HEK293 (cell line): ENCODE measurements around the gene TMEM63A.

Experiments used
- CTCF ChIA-PET: fragments of 350-600 bp; formaldehyde crosslinking; extraction: SDS; loops from one replicate; lab custom pipeline; 2021; ENCODE audit warnings: antibody characterized with exemption; lab: Yijun Ruan, JAX
- POLR2A ChIA-PET: fragments of 300-600 bp; formaldehyde crosslinking; extraction: SDS; loops from one replicate; lab custom pipeline; 2020; ENCODE audit warnings: antibody characterized with exemption, inconsistent platforms; lab: Yijun Ruan, JAX
- H3K27ac ChIP-seq: fragments of 200-500 bp; sonication (Bioruptor generic); 2 replicates; pipeline ENCODE4 v1.5.1; 2014; ENCODE audit warnings: low read depth, low read length, control low read depth, inconsistent platforms; ENCODE audit errors: extremely low read depth
- H3K36me3 ChIP-seq, 2 experiments: fragments of 200-500 bp in 1 of 2; sonication (Bioruptor generic) in 1 of 2; 1 replicate in 1 of 2; 2 replicates in 1 of 2; pipeline ENCODE4 v1.5.1; 2014 to 2017; ENCODE audit warnings: inconsistent platforms in 2 of 2, low read length in 2 of 2; ENCODE audit not compliant: control insufficient read depth in 2 of 2, insufficient read depth in 1 of 2
- H3K4me1 ChIP-seq: fragments of 200-500 bp; sonication (Bioruptor generic); 2 replicates; pipeline ENCODE4 v1.5.1; 2014; ENCODE audit warnings: mild to moderate bottlenecking, low read length, inconsistent platforms; ENCODE audit not compliant: control insufficient read depth, insufficient read depth
- H3K4me3 ChIP-seq: 2 replicates; pipeline ENCODE4 v1.5.1; 2011; ENCODE audit warnings: low read depth, mild to moderate bottlenecking, control low read depth, low read length, moderate library complexity
- H3K9me3 ChIP-seq: fragments of 200-500 bp; sonication (Bioruptor generic); 2 replicates; pipeline ENCODE4 v1.5.1; 2014; ENCODE audit warnings: low read depth, low read length, inconsistent platforms; ENCODE audit not compliant: control insufficient read depth, insufficient read depth
- GLIS1 ChIP-seq: fragments of 450-650 bp; formaldehyde crosslinking; IDR thresholded peaks from 2 replicates; pipeline ENCODE4 v1.5.1; 2016; ENCODE audit warnings: missing biosample characterization, missing genetic modification characterization
- HOXA7 ChIP-seq: sonication (generic); formaldehyde crosslinking; IDR thresholded peaks from 2 replicates; pipeline ENCODE4 v1.8.1; 2022; ENCODE audit warnings: missing genetic modification reagents, borderline replicate concordance
- OSR2 ChIP-seq: fragments of 450-650 bp; formaldehyde crosslinking; IDR thresholded peaks from 2 replicates; pipeline ENCODE4 v1.5.1; 2016; ENCODE audit warnings: missing biosample characterization, missing genetic modification characterization
- RBAK ChIP-seq: fragments of 450-650 bp; formaldehyde crosslinking; IDR thresholded peaks from 2 replicates; pipeline ENCODE4 v1.5.1; 2016; ENCODE audit warnings: missing biosample characterization, missing genetic modification characterization
- REPIN1 ChIP-seq: fragments of 450-650 bp; formaldehyde crosslinking; IDR thresholded peaks from 2 replicates; pipeline ENCODE4 v1.5.1; 2017; ENCODE audit warnings: missing biosample characterization, missing genetic modification characterization, low read depth
- SP3 ChIP-seq: fragments of 450-650 bp; formaldehyde crosslinking; IDR thresholded peaks from 2 replicates; pipeline ENCODE4 v1.5.1; 2016; ENCODE audit warnings: missing biosample characterization, missing genetic modification characterization
- WT1 ChIP-seq: fragments of 450-650 bp; formaldehyde crosslinking; IDR thresholded peaks from 2 replicates; pipeline ENCODE4 v1.5.1; 2016; ENCODE audit warnings: missing biosample characterization, missing genetic modification characterization
- YY2 ChIP-seq: fragments of 450-650 bp; formaldehyde crosslinking; IDR thresholded peaks from 2 replicates; pipeline ENCODE4 v1.5.1; 2016; ENCODE audit warnings: missing biosample characterization, missing genetic modification characterization
- ZBTB1 ChIP-seq: fragments of 450-650 bp; formaldehyde crosslinking; IDR thresholded peaks from 2 replicates; pipeline ENCODE4 v1.5.1; 2016; ENCODE audit warnings: missing biosample characterization, missing genetic modification characterization
- ZNF132 ChIP-seq: fragments of 450-650 bp; formaldehyde crosslinking; IDR thresholded peaks from 2 replicates; pipeline ENCODE4 v1.5.1; 2017; ENCODE audit warnings: missing biosample characterization, missing genetic modification characterization, borderline replicate concordance
- ZNF174 ChIP-seq: fragments of 450-650 bp; formaldehyde crosslinking; IDR thresholded peaks from 2 replicates; pipeline ENCODE4 v1.5.0; 2017; ENCODE audit warnings: missing biosample characterization, mild to moderate bottlenecking, missing genetic modification characterization
- ZNF184 ChIP-seq: fragments of 450-650 bp; IDR thresholded peaks from 2 replicates; pipeline ENCODE4 v1.5.1; 2018; ENCODE audit warnings: missing biosample characterization, mild to moderate bottlenecking, missing genetic modification characterization
- ZNF274 ChIP-seq, 2 experiments: fragments of 200-500 bp in 1 of 2; fragments of 450-650 bp in 1 of 2; sonication (Bioruptor generic) in 1 of 2; formaldehyde crosslinking in 1 of 2; IDR thresholded peaks; 2 replicates each; pipeline versions ENCODE4 v1.5.1 to v1.6.1; 2014 to 2016; ENCODE audit warnings: borderline replicate concordance in 1 of 2, inconsistent platforms in 1 of 2, low read length in 1 of 2, missing biosample characterization in 1 of 2, missing genetic modification characterization in 1 of 2
- ZNF341 ChIP-seq: fragments of 450-650 bp; formaldehyde crosslinking; IDR thresholded peaks from 2 replicates; pipeline ENCODE4; 2016; ENCODE audit warnings: low read depth, missing biosample characterization, missing genetic modification characterization
- ZNF416 ChIP-seq: fragments of 450-650 bp; formaldehyde crosslinking; IDR thresholded peaks from 2 replicates; pipeline ENCODE4 v1.5.1; 2016; ENCODE audit warnings: missing biosample characterization, missing genetic modification characterization
- ZNF433 ChIP-seq: fragments of 450-650 bp; formaldehyde crosslinking; IDR thresholded peaks from 2 replicates; pipeline ENCODE4 v1.5.1; 2016; ENCODE audit warnings: missing biosample characterization, missing genetic modification characterization, low read depth
- ZNF449 ChIP-seq: fragments of 450-650 bp; formaldehyde crosslinking; IDR thresholded peaks from 2 replicates; pipeline ENCODE4 v1.5.1; 2017; ENCODE audit warnings: missing biosample characterization, mild to moderate bottlenecking, missing genetic modification characterization, moderate library complexity
- ZNF549 ChIP-seq: fragments of 450-650 bp; IDR thresholded peaks from 2 replicates; pipeline ENCODE4 v1.5.1; 2018; ENCODE audit warnings: missing biosample characterization, missing genetic modification characterization, mild to moderate bottlenecking, inconsistent platforms, moderate library complexity
- ZNF561 ChIP-seq: fragments of 450-650 bp; IDR thresholded peaks from 2 replicates; pipeline ENCODE4 v1.5.1; 2018; ENCODE audit warnings: missing biosample characterization, missing genetic modification characterization, borderline replicate concordance
- ZNF585B ChIP-seq: fragments of 450-650 bp; formaldehyde crosslinking; IDR thresholded peaks from 2 replicates; pipeline ENCODE4 v1.5.1; 2016; ENCODE audit warnings: missing biosample characterization, missing genetic modification characterization
- ZNF701 ChIP-seq: fragments of 450-650 bp; formaldehyde crosslinking; IDR thresholded peaks from 2 replicates; pipeline ENCODE4 v1.5.1; 2016; ENCODE audit warnings: missing biosample characterization, missing genetic modification characterization
- TF ChIP-seq, protein P1 (sequence below): fragments of 450-650 bp; formaldehyde crosslinking; IDR thresholded peaks from 2 replicates; pipeline ENCODE4 v1.5.1; 2017; ENCODE audit warnings: missing biosample characterization, missing genetic modification characterization
- TF ChIP-seq, protein P2 (sequence below): fragments of 450-650 bp; formaldehyde crosslinking; IDR thresholded peaks from 2 replicates; pipeline ENCODE4 v1.5.1; 2016; ENCODE audit warnings: missing biosample characterization, missing genetic modification characterization
- TF ChIP-seq, protein P3 (sequence below): fragments of 450-650 bp; formaldehyde crosslinking; IDR thresholded peaks from 2 replicates; pipeline ENCODE4 v1.5.1; 2017; ENCODE audit warnings: missing biosample characterization, missing genetic modification characterization
- TF ChIP-seq, protein P4 (sequence below): IDR thresholded peaks from 2 replicates; pipeline ENCODE4 v1.6.1; 2011; ENCODE audit warnings: mild to moderate bottlenecking, low read depth, low read length, borderline replicate concordance
- TF ChIP-seq, protein P5 (sequence below): fragments of 450-650 bp; formaldehyde crosslinking; IDR thresholded peaks from 2 replicates; pipeline ENCODE4 v1.5.1; 2016; ENCODE audit warnings: missing biosample characterization, missing genetic modification characterization

The TMEM63A gene

GRCh38 chr1:225872075-225872430 is 10.1 kb downstream of the TMEM63A start (continued):
- TF ChIP-seq, protein P1, sequence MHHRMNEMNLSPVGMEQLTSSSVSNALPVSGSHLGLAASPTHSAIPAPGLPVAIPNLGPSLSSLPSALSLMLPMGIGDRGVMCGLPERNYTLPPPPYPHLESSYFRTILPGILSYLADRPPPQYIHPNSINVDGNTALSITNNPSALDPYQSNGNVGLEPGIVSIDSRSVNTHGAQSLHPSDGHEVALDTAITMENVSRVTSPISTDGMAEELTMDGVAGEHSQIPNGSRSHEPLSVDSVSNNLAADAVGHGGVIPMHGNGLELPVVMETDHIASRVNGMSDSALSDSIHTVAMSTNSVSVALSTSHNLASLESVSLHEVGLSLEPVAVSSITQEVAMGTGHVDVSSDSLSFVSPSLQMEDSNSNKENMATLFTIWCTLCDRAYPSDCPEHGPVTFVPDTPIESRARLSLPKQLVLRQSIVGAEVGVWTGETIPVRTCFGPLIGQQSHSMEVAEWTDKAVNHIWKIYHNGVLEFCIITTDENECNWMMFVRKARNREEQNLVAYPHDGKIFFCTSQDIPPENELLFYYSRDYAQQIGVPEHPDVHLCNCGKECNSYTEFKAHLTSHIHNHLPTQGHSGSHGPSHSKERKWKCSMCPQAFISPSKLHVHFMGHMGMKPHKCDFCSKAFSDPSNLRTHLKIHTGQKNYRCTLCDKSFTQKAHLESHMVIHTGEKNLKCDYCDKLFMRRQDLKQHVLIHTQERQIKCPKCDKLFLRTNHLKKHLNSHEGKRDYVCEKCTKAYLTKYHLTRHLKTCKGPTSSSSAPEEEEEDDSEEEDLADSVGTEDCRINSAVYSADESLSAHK (tag by site-specific recombination), result no peak
- no peak for TF ChIP-seq SP3 (tag by site-specific recombination)
- no peak for TF ChIP-seq HOXA7 (CRISPR knock-in tag)
- TF ChIP-seq, all 188 proteins: peak for 0

DNA sequence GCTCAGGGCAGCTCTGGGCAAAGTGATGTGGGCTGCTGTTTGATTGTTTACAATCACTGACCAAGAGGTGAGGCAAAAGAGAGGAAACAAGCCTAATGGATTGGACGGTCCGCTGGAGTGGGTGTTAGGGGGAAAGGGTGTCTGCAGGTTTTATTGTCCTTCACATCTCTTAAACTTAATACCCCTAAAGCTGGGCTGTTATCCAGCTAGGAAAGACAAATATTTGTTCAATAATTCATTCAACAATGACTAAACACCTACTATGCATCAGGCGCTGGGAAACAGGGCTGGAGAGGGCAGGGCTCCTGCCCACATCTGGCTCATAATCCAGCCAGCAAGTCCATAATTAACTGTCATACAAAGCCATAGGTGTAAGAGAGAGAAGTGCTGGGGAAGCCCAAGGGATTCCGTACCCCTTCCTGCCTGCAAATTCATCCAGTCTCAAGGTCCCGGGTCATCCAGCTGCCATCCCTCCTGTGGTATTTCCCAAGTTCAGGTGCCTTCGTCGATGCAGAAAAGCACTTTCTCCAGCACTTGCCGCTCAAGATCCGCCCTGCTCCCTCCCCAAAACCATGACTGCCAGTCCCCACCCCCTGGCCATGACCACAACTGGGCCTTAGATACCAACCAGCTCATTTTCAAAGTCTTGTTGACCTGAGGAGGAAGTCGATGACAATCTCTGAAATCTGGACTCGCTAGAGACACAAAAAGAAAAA is 10.7 kb downstream of the TMEM63A start:
- H3K9me3 ChIP-seq, result no peaks in the 10 kb centered on the region
- H3K4me3 ChIP-seq, result no peak overlapping the region
- peaks cover 13% of the 10 kb centered on the region for H3K4me1 ChIP-seq
- H3K36me3 ChIP-seq, result peaks cover 8 to 72% of the 10 kb centered on the region in 2 experiments; a peak in 2 of 3 replicates
- POLR2A ChIA-PET, result interaction anchor here (0.6 to 2.5 kb wide), 2 partner anchors 11 to 706 kb away, joined by 3 to 12 read pairs; partner anchors contain the start of gene TMEM63A
- H3K27ac ChIP-seq, result no peak overlapping the region
- CTCF ChIA-PET, result interaction anchor here (0.6 to 1.8 kb wide), 7 partner anchors 10 to 397 kb away, joined by 3 to 6 read pairs (median 4); partner anchors contain the start of gene SRP9
- TF ChIP-seq ZNF132 (tag by site-specific recombination) (no peak), WT1 (no peak), YY2 (no peak), ZNF274 (IDR thresholded peaks at IDR 0.05; ENCODE audit: low read length) (no peak), ZNF274 (tag by site-specific recombination; IDR thresholded peaks at IDR 0.05; ENCODE audit: borderline replicate concordance) (no peak), ZNF433 (tag by site-specific recombination) (no peak), ZNF341 (tag by site-specific recombination) (no peak), ZNF561 (tag by site-specific recombination) (no peak), ZBTB1 (no peak), GLIS1 (tag by site-specific recombination) (no peak), ZNF701 (tag by site-specific recombination) (no peak), ZNF184 (tag by site-specific recombination) (0 out of 2 replicates have a peak, but pooled peaks have one; percentile 23), ZNF585B (no peak), REPIN1 (no peak), OSR2 (tag by site-specific recombination) (peak; percentile 29; the same call in 1 of the 2 replicates), ZNF416 (tag by site-specific recombination) (no peak), ZNF449 (tag by site-specific recombination) (no peak), ZNF549 (tag by site-specific recombination) (no peak), ZNF174 (tag by site-specific recombination) (no peak), RBAK (tag by site-specific recombination) (no peak)
- TF ChIP-seq, protein P2, sequence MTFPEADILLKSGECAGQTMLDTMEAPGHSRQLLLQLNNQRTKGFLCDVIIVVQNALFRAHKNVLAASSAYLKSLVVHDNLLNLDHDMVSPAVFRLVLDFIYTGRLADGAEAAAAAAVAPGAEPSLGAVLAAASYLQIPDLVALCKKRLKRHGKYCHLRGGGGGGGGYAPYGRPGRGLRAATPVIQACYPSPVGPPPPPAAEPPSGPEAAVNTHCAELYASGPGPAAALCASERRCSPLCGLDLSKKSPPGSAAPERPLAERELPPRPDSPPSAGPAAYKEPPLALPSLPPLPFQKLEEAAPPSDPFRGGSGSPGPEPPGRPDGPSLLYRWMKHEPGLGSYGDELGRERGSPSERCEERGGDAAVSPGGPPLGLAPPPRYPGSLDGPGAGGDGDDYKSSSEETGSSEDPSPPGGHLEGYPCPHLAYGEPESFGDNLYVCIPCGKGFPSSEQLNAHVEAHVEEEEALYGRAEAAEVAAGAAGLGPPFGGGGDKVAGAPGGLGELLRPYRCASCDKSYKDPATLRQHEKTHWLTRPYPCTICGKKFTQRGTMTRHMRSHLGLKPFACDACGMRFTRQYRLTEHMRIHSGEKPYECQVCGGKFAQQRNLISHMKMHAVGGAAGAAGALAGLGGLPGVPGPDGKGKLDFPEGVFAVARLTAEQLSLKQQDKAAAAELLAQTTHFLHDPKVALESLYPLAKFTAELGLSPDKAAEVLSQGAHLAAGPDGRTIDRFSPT, result no peak
- TF ChIP-seq, protein P3, sequence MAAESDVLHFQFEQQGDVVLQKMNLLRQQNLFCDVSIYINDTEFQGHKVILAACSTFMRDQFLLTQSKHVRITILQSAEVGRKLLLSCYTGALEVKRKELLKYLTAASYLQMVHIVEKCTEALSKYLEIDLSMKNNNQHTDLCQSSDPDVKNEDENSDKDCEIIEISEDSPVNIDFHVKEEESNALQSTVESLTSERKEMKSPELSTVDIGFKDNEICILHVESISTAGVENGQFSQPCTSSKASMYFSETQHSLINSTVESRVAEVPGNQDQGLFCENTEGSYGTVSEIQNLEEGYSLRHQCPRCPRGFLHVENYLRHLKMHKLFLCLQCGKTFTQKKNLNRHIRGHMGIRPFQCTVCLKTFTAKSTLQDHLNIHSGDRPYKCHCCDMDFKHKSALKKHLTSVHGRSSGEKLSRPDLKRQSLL, result no peak
- TF ChIP-seq, protein P4, sequence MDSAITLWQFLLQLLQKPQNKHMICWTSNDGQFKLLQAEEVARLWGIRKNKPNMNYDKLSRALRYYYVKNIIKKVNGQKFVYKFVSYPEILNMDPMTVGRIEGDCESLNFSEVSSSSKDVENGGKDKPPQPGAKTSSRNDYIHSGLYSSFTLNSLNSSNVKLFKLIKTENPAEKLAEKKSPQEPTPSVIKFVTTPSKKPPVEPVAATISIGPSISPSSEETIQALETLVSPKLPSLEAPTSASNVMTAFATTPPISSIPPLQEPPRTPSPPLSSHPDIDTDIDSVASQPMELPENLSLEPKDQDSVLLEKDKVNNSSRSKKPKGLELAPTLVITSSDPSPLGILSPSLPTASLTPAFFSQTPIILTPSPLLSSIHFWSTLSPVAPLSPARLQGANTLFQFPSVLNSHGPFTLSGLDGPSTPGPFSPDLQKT, result no peak
- TF ChIP-seq, protein P5, sequence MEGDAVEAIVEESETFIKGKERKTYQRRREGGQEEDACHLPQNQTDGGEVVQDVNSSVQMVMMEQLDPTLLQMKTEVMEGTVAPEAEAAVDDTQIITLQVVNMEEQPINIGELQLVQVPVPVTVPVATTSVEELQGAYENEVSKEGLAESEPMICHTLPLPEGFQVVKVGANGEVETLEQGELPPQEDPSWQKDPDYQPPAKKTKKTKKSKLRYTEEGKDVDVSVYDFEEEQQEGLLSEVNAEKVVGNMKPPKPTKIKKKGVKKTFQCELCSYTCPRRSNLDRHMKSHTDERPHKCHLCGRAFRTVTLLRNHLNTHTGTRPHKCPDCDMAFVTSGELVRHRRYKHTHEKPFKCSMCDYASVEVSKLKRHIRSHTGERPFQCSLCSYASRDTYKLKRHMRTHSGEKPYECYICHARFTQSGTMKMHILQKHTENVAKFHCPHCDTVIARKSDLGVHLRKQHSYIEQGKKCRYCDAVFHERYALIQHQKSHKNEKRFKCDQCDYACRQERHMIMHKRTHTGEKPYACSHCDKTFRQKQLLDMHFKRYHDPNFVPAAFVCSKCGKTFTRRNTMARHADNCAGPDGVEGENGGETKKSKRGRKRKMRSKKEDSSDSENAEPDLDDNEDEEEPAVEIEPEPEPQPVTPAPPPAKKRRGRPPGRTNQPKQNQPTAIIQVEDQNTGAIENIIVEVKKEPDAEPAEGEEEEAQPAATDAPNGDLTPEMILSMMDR (tag by site-specific recombination), result no peak
